H9 (cell line): ENCODE data around the gene PACC1. TPM values are rescaled to one million over a fixed set of nuclear protein-coding genes. Genes with fewer than 3 reads are reported as not detected.

ENCODE experiments used
- DNase-seq: peaks from one replicate; pipeline ENCODE4 v3.0.0-alpha.2; 2017
- H2AFZ ChIP-seq: one replicate; pipeline ENCODE4 v1.6.1; 2013; ENCODE audit warnings: mild to moderate bottlenecking, low read length, control low read depth, moderate library complexity
- H2AK5ac ChIP-seq: 2 replicates; pipeline ENCODE4 v1.6.1; 2013; ENCODE audit warnings: low read length, control low read depth, mixed read lengths; ENCODE audit not compliant: insufficient read length
- H2BK120ac ChIP-seq: one replicate; pipeline ENCODE4 v1.6.1; 2013; ENCODE audit warnings: low read depth, mild to moderate bottlenecking, low read length, control low read depth, inconsistent platforms; ENCODE audit not compliant: poor library complexity, severe bottlenecking
- H2BK12ac ChIP-seq: 2 replicates; pipeline ENCODE4 v1.6.1; 2013; ENCODE audit warnings: low read length, control low read depth, mixed read lengths, low read depth; ENCODE audit not compliant: insufficient read length
- H2BK15ac ChIP-seq: 2 replicates; pipeline ENCODE4 v1.6.1; 2013; ENCODE audit warnings: low read depth, low read length, control low read depth
- H2BK20ac ChIP-seq: one replicate; pipeline ENCODE4 v1.6.1; 2013; ENCODE audit warnings: low read depth, mild to moderate bottlenecking, low read length, control low read depth, inconsistent platforms; ENCODE audit not compliant: poor library complexity, severe bottlenecking
- H2BK5ac ChIP-seq: 2 replicates; pipeline ENCODE4 v1.6.1; 2013; ENCODE audit warnings: low read length, control low read depth, mixed read lengths; ENCODE audit not compliant: insufficient read length
- H3K14ac ChIP-seq: 2 replicates; pipeline ENCODE4 v1.6.1; 2013; ENCODE audit warnings: low read length, control low read depth; ENCODE audit not compliant: insufficient read depth
- H3K18ac ChIP-seq: 2 replicates; pipeline ENCODE4 v1.6.1; 2013; ENCODE audit warnings: low read depth, mild to moderate bottlenecking, mixed read lengths, low read length, control low read depth; ENCODE audit not compliant: insufficient read length
- H3K23ac ChIP-seq: 2 replicates; pipeline ENCODE4 v1.6.1; 2013; ENCODE audit warnings: low read length, control low read depth, mixed read lengths, low read depth; ENCODE audit not compliant: insufficient read length
- H3K23me2 ChIP-seq: 2 replicates; pipeline ENCODE4 v1.6.1; 2013; ENCODE audit warnings: low read depth, mild to moderate bottlenecking, mixed read lengths, low read length, control low read depth; ENCODE audit not compliant: insufficient read length, poor library complexity, severe bottlenecking
- H3K27ac ChIP-seq: 2 replicates; pipeline ENCODE4 v1.5.1; 2013; ENCODE audit warnings: low read length, control low read depth, mixed read lengths, low read depth; ENCODE audit not compliant: insufficient read length
- H3K27me3 ChIP-seq: 2 replicates; pipeline ENCODE4 v1.6.1; 2013; ENCODE audit warnings: low read length, control low read depth, inconsistent platforms; ENCODE audit not compliant: insufficient read depth
- H3K4ac ChIP-seq: 2 replicates; pipeline ENCODE4 v1.6.1; 2013; ENCODE audit warnings: low read depth, mild to moderate bottlenecking, control low read depth, inconsistent platforms, low read length, moderate library complexity
- H3K4me1 ChIP-seq: 2 replicates; pipeline ENCODE4 v1.6.1; 2013; ENCODE audit warnings: low read length, control low read depth, inconsistent platforms; ENCODE audit not compliant: insufficient read depth
- H3K4me2 ChIP-seq: 2 replicates; pipeline ENCODE4 v1.6.1; 2013; ENCODE audit warnings: low read length, control low read depth, mixed read lengths; ENCODE audit not compliant: insufficient read length, insufficient read depth
- H3K56ac ChIP-seq: 2 replicates; pipeline ENCODE4 v1.6.1; 2013; ENCODE audit warnings: low read depth, mild to moderate bottlenecking, mixed read lengths, low read length, control low read depth; ENCODE audit not compliant: insufficient read length
- H3K79me1 ChIP-seq: 2 replicates; pipeline ENCODE4 v1.6.1; 2013; ENCODE audit warnings: low read depth, mild to moderate bottlenecking, moderate library complexity, low read length, control low read depth, inconsistent platforms; ENCODE audit not compliant: insufficient read depth, poor library complexity, severe bottlenecking
- H3K79me2 ChIP-seq: 2 replicates; pipeline ENCODE4 v1.6.1; 2013; ENCODE audit warnings: low read length, control low read depth, inconsistent platforms; ENCODE audit not compliant: insufficient read depth
- H3K9ac ChIP-seq: 2 replicates; pipeline ENCODE4 v1.6.1; 2013; ENCODE audit warnings: low read length, control low read depth, mixed read lengths; ENCODE audit not compliant: insufficient read length; ENCODE audit errors: extremely low read depth
- H3K9me3 ChIP-seq: one replicate; pipeline ENCODE4 v1.6.1; 2013; ENCODE audit warnings: low read depth, low read length, inconsistent platforms; ENCODE audit not compliant: control insufficient read depth
- H3T11ph ChIP-seq: one replicate; pipeline ENCODE4 v1.6.1; 2013; ENCODE audit warnings: mild to moderate bottlenecking, low read length, control low read depth, inconsistent platforms
- H4K20me1 ChIP-seq: one replicate; pipeline ENCODE4 v1.6.1; 2013; ENCODE audit not compliant: control insufficient read depth, insufficient read length, insufficient read depth
- H4K5ac ChIP-seq: 2 replicates; pipeline ENCODE4 v1.6.1; 2013; ENCODE audit warnings: low read depth, mild to moderate bottlenecking, mixed read lengths, low read length, control low read depth; ENCODE audit not compliant: insufficient read length
- H4K8ac ChIP-seq: replicated peaks from 2 replicates; pipeline ENCODE4 v1.6.1; 2013; ENCODE audit warnings: low read length, control low read depth, mixed read lengths, low read depth; ENCODE audit not compliant: insufficient read length
- H4K91ac ChIP-seq: 2 replicates; pipeline ENCODE4 v1.6.1; 2013; ENCODE audit warnings: low read depth, mild to moderate bottlenecking, moderate library complexity, mixed read lengths, low read length, control low read depth; ENCODE audit not compliant: insufficient read length
- H3K27ac Mint-ChIP-seq, 3 experiments: 2 replicates in 2 of 3; 3 replicates in 1 of 3; pipeline ENCODE4 v1.8.0; 2020 to 2021; ENCODE audit warnings: mixed read lengths in 3 of 3, mild to moderate bottlenecking in 1 of 3, moderate library complexity in 1 of 3
- H3K27me3 Mint-ChIP-seq: 2 replicates; pipeline ENCODE4 v1.8.0; 2021; ENCODE audit warnings: low read depth, mild to moderate bottlenecking, moderate library complexity, mixed read lengths
- H3K36me3 Mint-ChIP-seq, 3 experiments: 2 replicates in 2 of 3; 3 replicates in 1 of 3; pipeline ENCODE4 v1.8.0; 2020 to 2021; ENCODE audit warnings: low read depth in 3 of 3, mixed read lengths in 3 of 3; ENCODE audit not compliant: insufficient read depth in 1 of 3
- H3K4me1 Mint-ChIP-seq, 2 experiments: 2 replicates each; pipeline ENCODE4 v1.8.0; 2020; ENCODE audit warnings: mixed read lengths in 2 of 2
- H3K4me3 Mint-ChIP-seq, 2 experiments: 2 replicates in 1 of 2; 3 replicates in 1 of 2; pipeline ENCODE4 v1.8.0; 2020 to 2021; ENCODE audit warnings: mild to moderate bottlenecking in 2 of 2, mixed read lengths in 2 of 2, moderate library complexity in 1 of 2
- H3K9me3 Mint-ChIP-seq, 2 experiments: 2 replicates in 1 of 2; 3 replicates in 1 of 2; pipeline ENCODE4 v1.8.0; 2020; ENCODE audit warnings: mild to moderate bottlenecking in 2 of 2, mixed read lengths in 2 of 2, moderate library complexity in 1 of 2
- CTCF ChIP-seq: fragments of 200-600 bp; sonication (generic); conservative IDR thresholded peaks from 3 replicates; pipeline ENCODE4 v1.8.0; 2021; ENCODE audit warnings: antibody characterized with exemption, mild to moderate bottlenecking
- WGBS: extraction: QIAGEN DNeasy Blood & Tissue Kit; methylation state at CpG from one replicate; pipeline ENCODE4 v1.1.7; 2013; ENCODE audit warnings: missing lambda C conversion rate, low lambda C conversion rate, mixed read lengths; ENCODE audit not compliant: insufficient read length; ENCODE audit errors: extremely low coverage; 5-methylcytosine and 5-hydroxymethylcytosine counted together
- total RNA-seq: library from RNA; stranded (reverse); gene quantifications from 2 replicates; pipeline ENCODE4 v1.2.1, GENCODE V29; 2021

PACC1 gene
- total RNA-seq, 1 experiment from 2014 or later = 10.9 TPM

GRCh38 chr1:212397171-212397570 is 17.5 kb downstream of the PACC1 start:
- Mint-ChIP-seq H3K4me3 (no peak overlapping the region), H3K27ac (no peak overlapping the region), H3K4me1 (no peaks in the 10 kb centered on the region), H3K36me3 (peaks cover 53 to 77% (median 62%) of the 10 kb centered on the region in 3 experiments), H3K27me3 (no peaks in the 10 kb centered on the region), H3K9me3 (peaks cover 30 to 37% of the 10 kb centered on the region in 2 experiments)
- Histone ChIP-seq H4K8ac (no peak overlapping the region), H3K4me2 (no peak overlapping the region), H3K9ac (no peak overlapping the region), H3K27me3 (no peaks in the 10 kb centered on the region), H3K23ac (no peak overlapping the region), H3K4ac (no peak overlapping the region), H4K91ac (no peak overlapping the region), H3K56ac (no peak overlapping the region), H2BK20ac (no peak overlapping the region), H3K9me3 (peaks cover 5% of the 10 kb centered on the region), H3T11ph (no peak overlapping the region), H3K79me2 (no peaks in the 10 kb centered on the region), H3K4me1 (no peaks in the 10 kb centered on the region), H2BK120ac (no peak overlapping the region), H3K14ac (no peak overlapping the region), H2AK5ac (no peak overlapping the region), H3K18ac (no peak overlapping the region), H3K23me2 (no peaks in the 10 kb centered on the region), H2BK15ac (no peak overlapping the region), H4K5ac (no peak overlapping the region), H2BK12ac (no peak overlapping the region), H3K79me1 (no peaks in the 10 kb centered on the region), H2BK5ac (no peak overlapping the region), H2AFZ (no peak overlapping the region), H4K20me1 (no peaks in the 10 kb centered on the region), H3K27ac (no peak overlapping the region)
- no peak for TF ChIP-seq CTCF
- DNase-seq = no peak
- WGBS = no CpG with 5 or more reads among the region's 1 CpG
